ENCODE measurements around the gene SNED1.

The SNED1 gene

DNA sequence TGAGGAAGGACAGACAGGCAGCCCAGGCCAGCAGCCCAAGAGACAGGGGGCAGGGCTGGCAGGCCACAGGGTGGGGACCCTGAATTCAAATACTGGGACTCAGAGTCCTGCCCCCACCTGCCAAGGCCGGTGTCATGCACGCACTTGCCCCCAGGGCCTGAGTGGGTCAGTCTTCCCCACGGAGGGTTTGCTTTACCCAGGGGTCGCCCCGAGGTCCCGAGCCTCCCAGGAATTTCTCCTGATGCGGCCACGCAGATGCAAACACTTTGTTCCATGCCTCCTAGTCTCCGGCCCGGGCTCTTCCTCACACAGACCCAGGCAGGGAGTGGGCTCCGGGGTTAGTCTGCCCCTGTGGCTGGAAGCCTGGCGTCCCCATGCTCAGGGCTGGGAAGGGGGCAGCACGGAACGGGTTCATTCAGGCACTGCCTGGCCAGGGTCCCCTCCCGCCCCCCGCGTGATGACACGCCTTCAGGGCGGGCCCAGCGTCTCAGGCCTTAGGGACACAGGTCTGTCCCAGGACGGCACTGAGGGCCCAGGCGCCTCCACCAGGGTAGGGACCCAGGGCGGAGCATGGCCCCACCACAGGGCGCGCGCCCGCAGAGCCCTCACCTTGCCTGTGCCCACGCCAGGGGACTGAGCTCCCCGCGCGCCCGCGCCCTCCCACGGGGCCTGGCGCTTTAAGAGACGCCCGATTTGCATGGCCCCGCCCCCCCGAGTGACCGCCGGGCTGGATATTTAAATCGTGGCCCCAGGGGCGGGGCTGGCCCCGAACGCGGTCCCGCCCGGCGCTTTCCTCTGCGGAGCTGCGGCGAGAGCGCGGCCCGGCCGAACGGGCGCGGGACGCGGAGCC, at the start of gene SNED1:
Gene SNED1, plus strand, starts transcription at position 763 of the 850 bp plus-strand sequence. CDS start 220 bp downstream, outside the sequence.
- DNase-seq (ENCODE audit: insufficient read length, low spot score): peak; percentile 79
- FAIRE-seq: peak; percentile 68

DNA sequence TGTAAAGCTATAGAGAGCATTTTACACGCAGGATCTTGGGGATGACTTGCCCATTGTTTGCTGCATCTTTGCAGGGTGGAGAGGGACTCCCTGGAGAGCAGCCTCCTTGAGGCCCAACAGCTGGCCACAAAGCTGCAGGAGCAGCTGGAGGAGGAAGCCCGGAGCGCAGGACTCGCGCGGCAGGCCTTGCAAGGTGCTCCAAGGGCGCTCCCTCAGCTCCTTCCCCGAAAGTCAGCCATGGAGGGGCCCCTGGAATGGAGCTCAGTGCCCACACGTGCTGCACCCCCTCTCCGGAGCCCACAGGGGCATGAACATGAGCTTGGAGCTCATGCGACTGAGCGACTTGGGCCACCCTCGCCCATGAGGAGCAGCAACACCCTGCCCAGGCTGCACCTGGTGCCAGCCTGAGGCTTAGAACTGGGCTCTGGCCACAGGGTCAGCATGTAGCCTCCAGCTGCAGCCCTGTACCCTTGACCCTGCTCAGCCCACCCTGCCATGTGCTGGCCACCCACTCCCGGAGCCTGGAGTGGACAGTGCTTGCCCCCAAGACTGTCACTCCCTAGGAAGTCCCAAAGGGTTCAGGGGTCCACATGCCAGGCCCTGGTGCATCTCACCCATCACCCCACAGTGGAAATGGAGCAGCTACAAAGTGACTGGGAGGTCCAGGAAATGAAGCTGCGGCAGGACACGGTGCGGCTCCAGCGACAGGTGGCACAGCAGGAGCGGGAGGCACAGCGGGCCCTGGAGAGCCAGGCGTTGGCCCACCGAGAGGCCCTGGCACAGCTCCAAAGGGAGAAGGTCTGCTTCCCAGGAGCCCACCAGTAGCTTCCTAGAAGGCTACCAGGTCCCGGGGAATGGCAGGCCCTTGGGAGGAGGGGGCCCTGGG, 49.3 kb upstream of the SNED1 start:
- FAIRE-seq (no peak), DNase-seq (ENCODE audit: insufficient read length, low spot score) (no peak)

DNA sequence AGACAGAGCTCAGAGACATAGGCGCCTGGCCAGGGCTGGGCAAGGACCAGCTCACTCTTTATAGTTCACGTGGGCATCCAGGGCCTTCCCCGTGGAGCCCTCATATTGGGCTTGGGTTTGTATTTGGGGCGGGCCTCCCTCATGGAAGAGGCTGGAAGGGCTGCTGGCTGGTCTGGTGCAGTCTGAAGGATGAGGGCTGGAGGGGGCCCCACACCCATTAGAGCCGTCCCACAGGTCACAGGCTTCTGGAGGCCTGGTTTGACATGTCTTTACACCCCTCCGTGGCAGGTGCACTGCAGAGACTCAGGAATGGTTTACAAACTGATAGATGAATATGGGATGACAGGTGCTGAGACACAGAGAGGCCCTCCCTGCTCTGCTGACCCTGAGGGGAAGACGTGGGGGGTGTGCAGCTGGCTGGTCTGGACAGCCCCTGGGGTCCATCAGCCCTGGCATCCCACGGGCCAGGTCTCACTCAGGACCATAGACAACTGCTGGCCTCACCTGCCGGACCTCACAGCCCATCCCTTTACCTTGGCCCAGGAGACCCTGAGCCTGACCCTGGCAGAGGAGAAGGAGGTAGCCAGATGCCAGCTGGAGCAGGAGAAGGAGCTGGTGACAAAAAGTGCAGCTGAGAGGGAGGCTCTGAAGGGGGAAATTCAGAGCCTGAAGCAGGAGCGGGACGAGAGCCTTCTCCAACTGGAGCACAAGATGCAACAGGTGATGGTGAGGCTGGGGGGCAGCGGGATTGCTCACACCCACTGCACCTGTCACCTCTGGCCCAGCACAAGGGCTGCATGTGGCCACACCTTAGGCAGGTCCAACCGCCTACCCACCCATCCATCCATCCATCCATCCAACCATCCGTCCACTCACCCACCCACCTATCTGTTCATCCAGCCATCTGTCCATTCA, 48.4 kb upstream of the SNED1 start:
- no peak for FAIRE-seq
- no peak for DNase-seq (ENCODE audit: insufficient read length, low spot score)

DNA sequence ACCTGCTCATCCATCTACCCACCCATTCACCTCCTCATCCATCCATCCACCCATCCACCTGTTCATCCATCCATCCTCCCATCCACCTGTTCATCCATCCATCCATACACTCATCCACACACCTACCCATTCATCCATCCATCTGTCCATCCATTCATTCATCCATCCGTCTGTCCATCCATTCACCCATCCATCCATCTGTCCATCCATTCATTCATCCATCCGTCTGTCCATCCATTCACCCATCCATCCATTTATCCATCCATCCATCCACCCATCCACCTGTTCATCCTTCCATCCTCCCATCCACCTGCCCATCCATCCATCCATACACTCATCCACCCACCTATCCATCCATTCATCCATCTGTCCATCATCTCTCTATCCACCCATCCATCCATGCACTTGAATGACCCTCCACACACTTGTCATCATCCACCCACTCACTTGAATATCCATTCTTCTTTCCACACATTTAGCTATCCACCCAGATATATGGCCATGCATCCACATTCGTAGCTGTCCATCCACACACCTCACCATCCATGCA, 47.3 kb upstream of the SNED1 start:
- DNase-seq (ENCODE audit: insufficient read length, low spot score): no peak
- FAIRE-seq: peak; percentile 97

DNA sequence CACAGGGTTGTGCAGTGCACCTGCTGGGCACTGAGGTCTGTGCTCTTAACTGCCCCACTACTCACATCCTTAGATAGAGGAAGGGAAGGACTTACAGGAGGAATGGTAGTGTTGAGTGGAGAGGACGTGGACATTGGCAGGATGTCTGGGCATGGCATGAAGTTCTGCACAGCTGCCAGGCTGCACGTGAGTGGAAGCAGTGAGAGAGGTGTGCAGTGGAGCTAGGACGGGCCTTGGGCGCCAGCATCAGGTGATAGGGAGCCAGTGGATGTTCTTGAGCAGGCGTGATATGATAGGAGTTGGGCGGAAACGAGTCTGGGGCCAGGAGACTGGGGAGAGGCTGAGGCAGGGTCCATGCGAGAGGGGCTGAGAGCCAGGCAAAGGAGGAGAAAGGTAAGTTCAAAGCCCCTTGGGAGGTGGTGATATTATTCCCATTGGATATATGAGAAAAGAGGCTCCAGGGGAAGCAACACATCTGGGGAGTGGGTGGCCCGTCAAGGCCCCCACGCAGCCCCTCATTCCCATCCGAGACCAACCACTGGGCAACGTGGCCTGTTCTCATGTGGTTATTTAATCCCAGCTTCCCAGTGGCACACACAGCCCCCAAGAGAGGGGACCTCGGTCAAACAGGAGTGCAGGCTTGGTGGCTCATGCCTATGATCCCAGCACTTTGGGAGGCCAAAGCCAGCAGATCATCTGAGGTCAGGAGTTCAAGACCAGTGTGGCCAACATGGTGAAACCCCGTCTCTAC, 45.7 kb upstream of the SNED1 start:
- DNase-seq (ENCODE audit: insufficient read length, low spot score): no peak
- FAIRE-seq: no peak

DNA sequence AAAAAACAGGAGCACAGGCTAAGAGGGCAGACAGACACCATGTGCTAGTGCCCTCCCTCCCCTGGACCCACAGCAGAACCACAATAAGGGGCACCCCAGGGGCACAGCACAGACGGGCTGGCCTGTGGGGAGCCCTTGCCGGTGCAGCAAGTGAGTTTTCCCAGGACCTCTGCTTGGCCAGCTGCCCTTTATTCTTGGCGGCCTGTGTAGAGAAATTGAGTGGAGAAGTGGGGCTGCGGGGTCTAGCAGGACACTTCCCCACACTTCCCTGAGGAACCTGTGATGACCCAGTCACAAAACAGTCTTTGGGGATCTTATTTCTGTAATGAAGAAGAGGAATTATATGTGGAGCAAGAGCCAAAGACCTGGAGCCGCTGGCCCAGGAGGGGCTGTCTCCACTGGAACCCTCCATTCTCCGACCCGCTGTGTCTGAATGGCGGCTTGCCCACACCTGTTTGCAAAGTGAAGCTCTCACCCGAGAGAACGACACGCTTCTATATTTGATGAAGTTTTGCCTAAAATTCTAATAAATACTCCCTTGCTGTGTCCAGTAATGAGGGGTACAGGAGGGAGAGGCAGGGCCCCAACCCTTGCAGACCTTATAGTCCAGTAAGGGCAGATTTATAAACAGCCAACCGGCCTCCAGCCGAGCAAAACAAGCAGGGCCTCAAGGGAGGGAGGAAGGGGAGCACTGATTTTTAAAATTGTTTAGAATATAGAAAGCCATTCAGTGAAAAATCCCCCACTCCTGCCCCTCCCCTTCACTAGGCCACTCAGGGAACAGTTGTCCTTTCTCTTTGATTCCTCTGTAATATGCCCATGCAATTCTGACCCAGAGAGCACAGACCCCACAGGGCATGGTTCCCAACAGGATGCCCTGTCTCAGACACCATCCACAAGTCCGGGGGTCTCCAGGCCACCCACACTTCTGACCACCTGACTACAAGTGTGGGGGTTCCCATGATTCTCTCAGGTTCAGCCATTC, 44.7 kb upstream of the SNED1 start:
- FAIRE-seq (no peak), DNase-seq (ENCODE audit: insufficient read length, low spot score) (no peak)

DNA sequence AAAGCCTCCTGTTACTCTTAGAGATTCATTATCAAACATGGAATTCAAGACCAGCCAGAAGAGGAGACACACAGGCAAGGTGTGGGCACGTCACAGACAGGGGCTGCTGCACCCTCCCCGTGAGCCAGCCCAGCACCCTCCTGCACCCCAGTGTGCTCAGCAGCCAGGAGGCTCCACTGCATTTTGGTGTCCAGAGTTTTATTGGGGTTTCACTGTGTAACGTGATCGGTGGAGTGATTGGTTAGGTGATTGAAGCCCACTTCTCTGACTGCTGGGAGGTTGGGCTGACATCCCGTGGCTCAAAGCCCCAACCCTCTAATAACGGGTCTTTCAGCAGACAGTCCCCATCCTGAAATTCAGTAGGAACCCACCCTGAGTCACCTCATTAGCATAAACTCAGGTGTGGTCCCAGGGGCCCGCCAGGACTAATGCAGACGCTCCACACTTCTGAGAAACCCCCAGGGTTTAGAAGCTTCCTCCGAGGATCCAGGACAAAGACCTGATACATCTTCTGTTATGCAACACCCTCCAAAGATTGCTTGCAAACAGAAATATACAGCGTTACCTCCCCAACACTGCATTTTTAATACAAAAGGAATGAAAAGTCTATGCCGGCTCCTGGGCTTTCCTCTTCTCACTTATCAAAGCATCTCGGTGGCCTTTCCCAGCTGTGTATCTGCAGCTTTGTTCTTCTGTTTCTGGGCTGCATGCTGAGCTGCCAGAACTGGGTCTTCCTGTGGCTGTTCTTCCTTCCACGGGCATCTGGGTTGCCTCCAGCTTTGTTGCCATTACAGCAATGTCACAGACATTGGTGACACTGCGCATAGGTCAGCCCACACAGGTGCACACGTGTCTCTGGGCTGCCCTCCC, 43.7 kb upstream of the SNED1 start:
- no peak for FAIRE-seq
- DNase-seq (ENCODE audit: insufficient read length, low spot score): no peak

DNA sequence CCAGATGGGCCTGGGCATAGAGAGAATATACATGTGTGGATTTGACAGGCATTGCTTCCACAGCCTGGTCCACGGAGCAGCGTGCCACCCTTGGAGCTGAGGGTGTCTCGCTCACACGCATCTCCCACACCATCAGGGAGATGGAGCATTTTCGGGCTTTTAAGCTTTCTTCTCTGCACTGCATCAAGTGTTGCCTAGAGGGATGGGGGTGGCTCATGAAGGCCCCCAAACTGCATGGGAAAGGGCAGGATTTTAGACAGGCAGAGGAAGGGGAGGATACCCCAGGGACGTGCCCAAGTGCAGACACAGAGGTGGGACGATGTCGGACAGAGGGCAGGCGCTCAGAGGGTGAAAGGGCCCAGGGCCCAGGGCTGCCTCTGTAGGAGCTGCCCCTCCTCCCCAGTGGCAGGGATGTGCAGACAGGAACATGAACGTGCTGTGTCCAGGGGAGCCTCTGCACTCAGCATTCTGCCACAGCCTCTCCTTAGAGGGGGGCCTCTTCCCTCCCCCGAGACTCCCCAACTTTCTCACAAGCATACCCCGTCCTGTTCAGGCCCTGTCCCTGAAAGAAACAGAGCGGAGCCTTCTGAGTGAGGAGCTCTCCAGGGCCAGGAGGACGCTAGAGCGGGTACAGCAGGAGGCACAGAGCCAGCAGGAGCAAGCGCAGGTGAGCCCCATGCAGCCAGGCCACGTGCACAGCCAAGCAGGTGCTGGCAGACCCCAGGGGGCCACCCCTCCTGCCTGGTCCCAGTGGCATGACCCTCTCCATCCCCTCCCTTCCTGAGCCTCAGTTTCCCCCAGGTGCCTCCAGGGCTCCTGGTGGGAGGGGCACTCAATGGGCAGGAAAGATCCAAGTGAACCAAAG, 42.9 kb upstream of the SNED1 start:
- DNase-seq (ENCODE audit: insufficient read length, low spot score): no peak
- FAIRE-seq: no peak

DNA sequence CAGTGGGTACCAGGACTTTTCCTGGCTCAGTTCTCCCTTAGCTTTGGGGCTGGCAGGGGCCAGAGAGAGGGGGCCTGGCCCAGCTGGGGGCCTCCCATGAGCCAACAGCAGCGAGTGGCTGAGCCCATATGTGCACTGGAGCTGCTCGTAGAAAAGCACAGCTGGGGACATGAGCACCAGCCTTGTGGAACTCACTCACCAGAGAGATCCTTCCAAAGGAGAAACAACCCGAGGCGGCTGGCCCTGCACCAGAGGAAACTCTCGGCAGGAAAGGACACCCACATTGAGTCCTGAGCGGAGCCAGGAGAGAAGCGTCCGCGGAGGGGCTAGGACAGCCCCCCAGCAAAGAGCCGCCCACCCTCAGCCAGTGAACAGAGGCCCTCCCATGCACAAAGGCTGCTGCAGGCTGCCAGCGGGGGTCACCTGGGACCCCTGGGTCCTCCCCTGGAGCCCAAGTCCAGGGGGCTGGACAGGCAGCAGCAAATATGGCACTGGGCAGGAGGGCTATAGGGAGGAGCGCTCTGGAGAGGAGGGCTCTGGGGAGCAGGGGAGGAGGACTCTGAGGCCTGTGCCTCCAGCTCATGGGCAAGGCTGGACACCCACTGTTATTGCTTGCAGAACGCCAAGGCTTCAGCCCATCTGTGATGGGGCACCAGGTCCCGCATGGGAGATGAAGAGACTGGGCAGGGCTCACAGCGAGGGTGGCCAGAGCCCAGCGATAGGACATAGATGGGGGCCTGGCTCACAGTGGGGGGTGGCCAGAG, 42.1 kb upstream of the SNED1 start:
- DNase-seq (ENCODE audit: insufficient read length, low spot score) (no peak), FAIRE-seq (no peak)

DNA sequence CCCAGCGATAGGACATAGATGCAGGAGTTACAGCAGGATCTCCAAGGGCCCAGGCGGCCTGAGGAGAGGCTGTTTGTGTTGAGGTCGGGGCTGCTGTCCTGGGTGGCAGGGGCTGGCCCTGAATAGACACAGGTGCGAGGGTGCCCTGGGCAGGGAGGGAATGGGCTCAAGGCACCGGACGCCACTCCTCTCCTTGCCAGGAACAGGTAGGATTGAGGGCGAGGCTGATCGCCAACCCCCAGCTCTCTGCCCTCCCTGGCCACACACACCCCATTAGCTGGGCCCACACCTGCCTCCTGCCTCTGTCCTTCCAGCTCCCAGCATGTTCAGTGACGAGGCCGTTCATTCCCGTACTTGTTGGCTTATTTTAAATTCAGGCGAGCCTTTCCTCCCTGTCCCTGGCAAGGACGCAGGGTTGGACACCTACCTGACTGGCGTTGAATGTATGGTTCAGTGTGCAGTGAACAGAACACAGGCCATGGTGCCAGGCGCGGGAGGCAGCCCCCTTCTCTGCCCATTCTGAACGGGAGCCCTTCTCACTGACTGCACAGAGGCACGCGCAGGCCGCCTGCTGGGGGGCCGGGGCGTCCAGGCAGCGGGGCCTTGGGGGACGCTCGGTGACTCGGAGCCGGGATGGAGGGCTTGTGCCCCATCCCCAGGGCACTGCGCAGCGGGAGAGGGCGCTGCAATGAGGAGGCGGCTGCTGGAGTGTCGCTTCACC, 41.3 kb upstream of the SNED1 start:
- FAIRE-seq: no peak
- DNase-seq (ENCODE audit: insufficient read length, low spot score): no peak

DNA sequence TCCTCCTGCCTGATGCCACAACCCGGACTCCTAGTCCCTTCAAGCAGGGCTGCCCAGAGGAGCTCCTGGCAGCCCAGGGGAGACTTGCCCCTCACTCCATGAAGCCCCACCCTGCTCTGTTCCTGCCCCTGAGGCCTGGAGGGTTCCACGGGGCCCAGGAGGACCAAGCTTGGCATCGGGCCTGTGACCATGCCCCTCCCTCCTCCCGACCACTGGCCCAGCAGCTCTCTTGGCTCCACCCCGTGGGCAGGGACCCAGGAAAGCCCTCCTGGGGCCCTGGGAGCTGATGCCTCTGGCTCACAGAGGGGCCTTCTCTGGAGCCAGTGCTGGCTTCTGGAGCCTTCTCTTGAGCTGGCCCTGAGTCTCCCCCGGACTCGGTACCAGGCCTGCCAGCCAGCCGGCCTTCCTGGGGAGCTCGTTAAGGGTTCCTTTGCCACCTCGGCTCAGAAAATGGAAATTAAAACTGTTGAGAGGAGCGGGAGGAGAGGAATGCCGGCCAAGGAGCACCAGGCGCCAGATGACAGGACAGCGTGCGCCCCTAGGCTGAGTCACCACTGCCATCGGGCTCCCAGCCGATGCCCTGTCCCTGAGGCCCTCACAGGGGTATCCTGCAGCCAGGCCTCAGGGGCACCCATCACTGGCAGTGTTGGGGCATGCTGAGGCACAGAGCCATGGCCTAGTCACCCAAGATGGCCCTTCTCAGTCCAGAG, 40.6 kb upstream of the SNED1 start:
- DNase-seq (ENCODE audit: insufficient read length, low spot score) (peak; percentile 55), FAIRE-seq (no peak)

DNA sequence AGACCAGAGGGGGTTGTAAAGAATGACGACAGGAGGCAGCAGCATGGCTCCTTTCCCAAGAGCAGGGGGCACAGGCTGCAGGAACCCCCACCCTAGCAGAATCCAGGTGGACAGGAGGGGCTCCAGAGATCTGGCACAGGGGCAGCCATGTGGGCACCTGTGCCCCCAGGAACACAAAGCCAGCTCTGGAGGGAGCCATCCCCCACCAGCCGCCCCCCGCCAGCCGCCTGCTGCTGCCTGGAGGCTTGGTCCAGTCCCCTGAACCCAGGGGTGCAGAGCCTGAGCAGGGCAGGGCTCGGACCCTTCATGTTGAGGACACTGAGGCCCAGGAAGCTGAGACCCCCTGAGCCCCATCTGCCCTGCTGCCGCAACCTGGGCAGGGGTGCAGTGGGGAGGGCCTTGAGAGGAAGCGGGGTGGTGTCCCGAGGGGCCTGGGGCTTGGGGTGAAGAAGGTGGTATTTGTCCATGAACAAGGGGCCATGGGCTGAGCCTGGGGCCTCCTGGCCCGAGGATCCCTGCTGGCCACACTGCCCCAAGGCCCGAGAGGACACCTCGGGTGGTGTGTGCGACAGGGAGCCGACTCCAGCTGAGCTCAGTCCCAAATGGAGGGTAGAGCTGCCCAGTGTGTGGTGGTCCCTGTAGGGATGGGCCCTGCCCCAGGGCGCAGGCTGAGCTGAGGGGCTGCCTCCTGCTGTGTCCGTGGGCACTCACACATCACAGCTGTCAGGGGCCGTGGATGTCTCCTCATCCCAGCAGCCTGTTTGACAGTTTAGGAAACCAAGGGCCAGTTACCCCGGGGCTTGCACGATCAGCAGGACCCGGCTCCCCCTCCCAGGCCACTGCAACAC, 39.8 kb upstream of the SNED1 start:
- DNase-seq (ENCODE audit: insufficient read length, low spot score): no peak
- no peak for FAIRE-seq

DNA sequence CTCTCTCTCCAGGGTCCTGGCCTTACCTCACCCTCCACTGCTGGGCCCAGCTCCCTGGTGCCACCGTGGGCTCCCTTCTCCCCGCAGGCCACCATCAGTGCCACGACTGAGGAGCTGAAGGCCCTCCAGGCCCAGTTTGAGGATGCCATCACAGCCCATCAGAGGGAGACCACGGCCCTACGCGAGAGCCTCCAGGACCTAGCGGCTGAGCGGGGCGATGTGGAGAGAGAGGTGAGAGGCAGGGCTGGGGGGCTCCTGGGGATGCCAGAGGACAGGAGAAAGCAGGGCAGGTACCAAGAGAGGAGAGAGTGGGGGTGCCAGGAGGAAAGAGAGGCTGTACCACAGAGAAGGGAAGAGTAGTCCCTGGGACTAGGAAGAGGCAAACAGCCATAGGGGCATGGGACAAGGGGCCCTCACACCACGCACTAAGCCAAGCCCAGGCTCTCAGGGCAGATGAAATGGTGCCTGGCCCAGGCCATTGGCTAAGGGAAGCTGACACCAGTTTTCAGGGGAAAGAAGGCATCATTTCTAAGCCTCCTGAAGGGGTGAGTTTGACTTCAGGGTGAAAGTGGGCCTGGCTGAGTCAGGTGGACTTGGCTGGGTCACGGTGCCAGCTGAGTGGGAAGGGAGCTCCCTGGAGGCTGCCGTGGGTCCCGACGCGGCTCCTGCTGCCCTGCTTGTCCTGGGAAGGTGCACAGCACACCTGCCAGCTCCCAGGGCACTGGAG, 39.0 kb upstream of the SNED1 start:
- no peak for DNase-seq (ENCODE audit: insufficient read length, low spot score)
- FAIRE-seq: no peak
